Measurements from ENCODE around the gene KSR1. TPM values are rescaled to one million over a fixed set of nuclear protein-coding genes. Genes with fewer than 3 reads are reported as not detected.

KSR1 gene
- total RNA-seq, 2 donors from 2014 or later: 36.7 to 46.7 TPM

- Mint-ChIP-seq H3K27me3 (no peaks in the 10 kb centered on the region), H3K36me3 (ENCODE audit: low read depth) (no peaks in the 10 kb centered on the region), H3K27ac (peak overlapping the region; percentile 19), H3K4me1 (peaks cover 33% of the 10 kb centered on the region), H3K4me3 (no peak overlapping the region)
- peaks cover 3% of the 10 kb centered on the region for H3K9me3 ChIP-seq (ENCODE audit: control insufficient read depth, low read length, poor library complexity, severe bottlenecking)
- ATAC-seq (peak; percentile 64), DNase-seq (no peak)
Measured at GRCh38 chr17:27526604-27527002, 70.4 kb downstream of the KSR1 start.

- Mint-ChIP-seq H3K4me3 (no peak overlapping the region), H3K27ac (no peak overlapping the region), H3K4me1 (peaks cover 24% of the 10 kb centered on the region), H3K27me3 (no peaks in the 10 kb centered on the region), H3K36me3 (ENCODE audit: low read depth) (no peaks in the 10 kb centered on the region)
- no peak for ATAC-seq
- no peak for DNase-seq
- H3K9me3 ChIP-seq (ENCODE audit: control insufficient read depth, low read length, poor library complexity, severe bottlenecking): peaks cover 3% of the 10 kb centered on the region
Measured at GRCh38 chr17:27529230-27529796, 73.1 kb downstream of the KSR1 start.

GRCh38 chr17:27530764-27531391 is 74.6 kb downstream of the KSR1 start:
- H3K4me1 Mint-ChIP-seq: peaks cover 18% of the 10 kb centered on the region
- H3K27me3 Mint-ChIP-seq: no peaks in the 10 kb centered on the region
- H3K27ac Mint-ChIP-seq: no peak overlapping the region
- DNase-seq: no peak
- H3K4me3 Mint-ChIP-seq: no peak overlapping the region
- no peaks in the 10 kb centered on the region for H3K36me3 Mint-ChIP-seq (ENCODE audit: low read depth)
- H3K9me3 ChIP-seq (ENCODE audit: control insufficient read depth, low read length, poor library complexity, severe bottlenecking): peaks cover 3% of the 10 kb centered on the region
- peak; percentile 12 for ATAC-seq

GRCh38 chr17:27531469-27531961 is 75.3 kb downstream of the KSR1 start:
- H3K36me3 Mint-ChIP-seq (ENCODE audit: low read depth): no peaks in the 10 kb centered on the region
- no peaks in the 10 kb centered on the region for H3K27me3 Mint-ChIP-seq
- no peak overlapping the region for H3K4me3 Mint-ChIP-seq
- H3K9me3 ChIP-seq (ENCODE audit: control insufficient read depth, low read length, poor library complexity, severe bottlenecking): peaks cover 3% of the 10 kb centered on the region
- no peak for DNase-seq
- H3K27ac Mint-ChIP-seq: no peak overlapping the region
- peaks cover 15% of the 10 kb centered on the region for H3K4me1 Mint-ChIP-seq
- peak; percentile 30 for ATAC-seq

- DNase-seq (no peak), ATAC-seq (no peak)
- no peaks in the 10 kb centered on the region for H3K36me3 Mint-ChIP-seq (ENCODE audit: low read depth)
- H3K27me3 Mint-ChIP-seq: no peaks in the 10 kb centered on the region
- no peak overlapping the region for H3K4me3 Mint-ChIP-seq
- H3K27ac Mint-ChIP-seq: no peak overlapping the region
- H3K9me3 ChIP-seq (ENCODE audit: control insufficient read depth, low read length, poor library complexity, severe bottlenecking): peaks cover 3% of the 10 kb centered on the region
- peaks cover 14% of the 10 kb centered on the region for H3K4me1 Mint-ChIP-seq
Measured at GRCh38 chr17:27532269-27533263, 76.3 kb downstream of the KSR1 start.

GRCh38 chr17:27533874-27534815 is 77.9 kb downstream of the KSR1 start:
- no peaks in the 10 kb centered on the region for H3K27me3 Mint-ChIP-seq
- H3K4me3 Mint-ChIP-seq: no peak overlapping the region
- peaks cover 14% of the 10 kb centered on the region for H3K4me1 Mint-ChIP-seq
- DNase-seq (no peak), ATAC-seq (no peak)
- H3K9me3 ChIP-seq (ENCODE audit: control insufficient read depth, low read length, poor library complexity, severe bottlenecking): peaks cover 3% of the 10 kb centered on the region
- H3K36me3 Mint-ChIP-seq (ENCODE audit: low read depth): no peaks in the 10 kb centered on the region
- H3K27ac Mint-ChIP-seq: no peak overlapping the region

- H3K4me1 Mint-ChIP-seq: peaks cover 14% of the 10 kb centered on the region
- no peak overlapping the region for H3K27ac Mint-ChIP-seq
- H3K27me3 Mint-ChIP-seq: no peaks in the 10 kb centered on the region
- no peaks in the 10 kb centered on the region for H3K36me3 Mint-ChIP-seq (ENCODE audit: low read depth)
- no peak for ATAC-seq
- DNase-seq: no peak
- H3K9me3 ChIP-seq (ENCODE audit: control insufficient read depth, low read length, poor library complexity, severe bottlenecking): peaks cover 3% of the 10 kb centered on the region
- no peak overlapping the region for H3K4me3 Mint-ChIP-seq
Measured at GRCh38 chr17:27535178-27535928, 79.1 kb downstream of the KSR1 start.

GRCh38 chr17:27535975-27536374 is 79.7 kb downstream of the KSR1 start:
- Mint-ChIP-seq H3K4me1 (peaks cover 16% of the 10 kb centered on the region), H3K4me3 (no peak overlapping the region), H3K27me3 (no peaks in the 10 kb centered on the region), H3K36me3 (ENCODE audit: low read depth) (no peaks in the 10 kb centered on the region), H3K27ac (no peak overlapping the region)
- ATAC-seq (no peak), DNase-seq (no peak)
- peaks cover 3% of the 10 kb centered on the region for H3K9me3 ChIP-seq (ENCODE audit: control insufficient read depth, low read length, poor library complexity, severe bottlenecking)

GRCh38 chr17:27536781-27537180 is 80.5 kb downstream of the KSR1 start:
- H3K9me3 ChIP-seq (ENCODE audit: control insufficient read depth, low read length, poor library complexity, severe bottlenecking): no peaks in the 10 kb centered on the region
- Mint-ChIP-seq H3K27ac (peak overlapping the region; percentile 14), H3K4me1 (peaks cover 22% of the 10 kb centered on the region), H3K36me3 (ENCODE audit: low read depth) (no peaks in the 10 kb centered on the region), H3K27me3 (no peaks in the 10 kb centered on the region), H3K4me3 (no peak overlapping the region)
- ATAC-seq (no peak), DNase-seq (no peak)

GRCh38 chr17:27538156-27538955 is 82.1 kb downstream of the KSR1 start:
- H3K4me1 Mint-ChIP-seq: peaks cover 24% of the 10 kb centered on the region
- H3K4me3 Mint-ChIP-seq: no peak overlapping the region
- DNase-seq: no peak
- no peaks in the 10 kb centered on the region for H3K9me3 ChIP-seq (ENCODE audit: control insufficient read depth, low read length, poor library complexity, severe bottlenecking)
- ATAC-seq: no peak
- peak overlapping the region; percentile 14 for H3K27ac Mint-ChIP-seq
- no peaks in the 10 kb centered on the region for H3K27me3 Mint-ChIP-seq
- H3K36me3 Mint-ChIP-seq (ENCODE audit: low read depth): no peaks in the 10 kb centered on the region

- Mint-ChIP-seq H3K4me3 (no peak overlapping the region), H3K27ac (no peak overlapping the region), H3K4me1 (peaks cover 30% of the 10 kb centered on the region), H3K27me3 (no peaks in the 10 kb centered on the region), H3K36me3 (ENCODE audit: low read depth) (no peaks in the 10 kb centered on the region)
- no peak for ATAC-seq
- H3K9me3 ChIP-seq (ENCODE audit: control insufficient read depth, low read length, poor library complexity, severe bottlenecking): no peaks in the 10 kb centered on the region
- DNase-seq: no peak
Measured at GRCh38 chr17:27539152-27539551, 82.9 kb downstream of the KSR1 start.
